Upper lobe of left lung (tissue), 4 donors: Measurements from ENCODE around the gene GRIA3.

Experiments used
- CTCF ChIP-seq, 6 experiments: fragments of 450-650 bp in 4 of 6; fragments of 200-600 bp in 2 of 6; sonication (generic) in 2 of 6; IDR thresholded peaks; one replicate each; pipeline ENCODE4 v1.5.1; 2016 to 2019; ENCODE audit warnings: antibody characterized with exemption in 6 of 6
- POLR2A ChIP-seq, 4 donors: fragments of 450-650 bp; IDR thresholded peaks; one replicate each; pipeline ENCODE4 v1.5.1; 2016 to 2017; ENCODE audit warnings: antibody characterized with exemption in 4 of 4, mild to moderate bottlenecking in 2 of 4
- POLR2AphosphoS5 ChIP-seq, 2 donors: sonication (generic); formaldehyde crosslinking; IDR thresholded peaks; one replicate each; pipeline ENCODE4 v1.5.1; 2017; ENCODE audit warnings: antibody characterized with exemption in 2 of 2

- TF ChIP-seq CTCF (IDR thresholded peaks at IDR 0.05) (no peak), POLR2A (IDR thresholded peaks at IDR 0.05) (no peak), POLR2AphosphoS5 (IDR thresholded peaks at IDR 0.05) (no peak)
Observed at GRCh38 chrX:123217077-123217476, 33.0 kb downstream of the GRIA3 start.
